Measurements from ENCODE around the gene TSPAN1. TPM values are rescaled to one million over a fixed set of nuclear protein-coding genes. Genes with fewer than 3 reads are reported as not detected.

TSPAN1 gene
- total RNA-seq, 1 experiment from 2014 or later, result 134 TPM

DNA sequence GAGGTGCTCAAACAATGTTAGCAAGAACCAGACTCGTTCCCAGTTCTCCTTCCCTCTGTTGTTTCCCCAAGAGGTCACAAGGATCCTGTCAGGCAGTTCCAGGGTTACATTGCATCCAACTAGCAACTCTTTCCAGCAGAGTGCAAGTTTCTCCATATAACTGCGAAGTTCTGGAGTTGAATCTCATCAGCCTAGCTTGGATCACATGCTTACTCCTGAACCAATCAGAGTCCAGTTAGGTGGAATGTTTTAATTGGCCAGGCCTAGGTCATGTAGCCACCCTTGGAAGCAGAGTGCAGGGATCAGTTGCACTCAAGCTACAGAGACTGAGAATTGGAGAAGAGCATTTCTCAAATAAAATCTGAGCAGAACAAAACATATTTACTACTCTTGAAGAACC lies 26.6 kb upstream of the TSPAN1 start:
- no TSS peak for BruUV-seq (replicated peaks)
- H4K20me1 ChIP-seq (ENCODE audit: insufficient read depth), result no peaks in the 10 kb centered on the region
- no peak overlapping the region for H3K4me3 ChIP-seq
- DNase-seq, result no peak
- H3K4me1 ChIP-seq (replicated peaks; ENCODE audit: insufficient read depth), result no peaks in the 10 kb centered on the region
- H3K4me2 ChIP-seq, result no peak overlapping the region
- H3K79me2 ChIP-seq (ENCODE audit: low read depth), result no peaks in the 10 kb centered on the region
- no peak overlapping the region for H3K27ac ChIP-seq
- CTCF ChIA-PET, result no interaction called here
- H3K36me3 ChIP-seq (ENCODE audit: low read depth), result no peaks in the 10 kb centered on the region
- TF ChIP-seq, protein P1, sequence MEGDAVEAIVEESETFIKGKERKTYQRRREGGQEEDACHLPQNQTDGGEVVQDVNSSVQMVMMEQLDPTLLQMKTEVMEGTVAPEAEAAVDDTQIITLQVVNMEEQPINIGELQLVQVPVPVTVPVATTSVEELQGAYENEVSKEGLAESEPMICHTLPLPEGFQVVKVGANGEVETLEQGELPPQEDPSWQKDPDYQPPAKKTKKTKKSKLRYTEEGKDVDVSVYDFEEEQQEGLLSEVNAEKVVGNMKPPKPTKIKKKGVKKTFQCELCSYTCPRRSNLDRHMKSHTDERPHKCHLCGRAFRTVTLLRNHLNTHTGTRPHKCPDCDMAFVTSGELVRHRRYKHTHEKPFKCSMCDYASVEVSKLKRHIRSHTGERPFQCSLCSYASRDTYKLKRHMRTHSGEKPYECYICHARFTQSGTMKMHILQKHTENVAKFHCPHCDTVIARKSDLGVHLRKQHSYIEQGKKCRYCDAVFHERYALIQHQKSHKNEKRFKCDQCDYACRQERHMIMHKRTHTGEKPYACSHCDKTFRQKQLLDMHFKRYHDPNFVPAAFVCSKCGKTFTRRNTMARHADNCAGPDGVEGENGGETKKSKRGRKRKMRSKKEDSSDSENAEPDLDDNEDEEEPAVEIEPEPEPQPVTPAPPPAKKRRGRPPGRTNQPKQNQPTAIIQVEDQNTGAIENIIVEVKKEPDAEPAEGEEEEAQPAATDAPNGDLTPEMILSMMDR (conservative IDR thresholded peaks at IDR 0.05), result no peak
- no peaks in the 10 kb centered on the region for H3K27me3 ChIP-seq (ENCODE audit: insufficient read depth, low read depth)
- H3F3A ChIP-seq (ENCODE audit: insufficient read depth, low read depth), result no peaks in the 10 kb centered on the region
- H2AFZ ChIP-seq, result no peak overlapping the region
- POLR2A ChIA-PET (ENCODE audit: unreplicated experiment), result interaction anchor here (0.9 kb wide), 1 partner anchor 11 kb away, joined by 3 read pairs; no protein-coding TSS in a partner anchor
- no peaks in the 10 kb centered on the region for H3K9me2 ChIP-seq (ENCODE audit: insufficient read depth)
- intact Hi-C loops (cut with micrococcal nuclease; ENCODE audit: unreplicated experiment), result no loop called here
- H3K9me3 ChIP-seq (ENCODE audit: insufficient read depth, low read depth), result no peaks in the 10 kb centered on the region

DNA sequence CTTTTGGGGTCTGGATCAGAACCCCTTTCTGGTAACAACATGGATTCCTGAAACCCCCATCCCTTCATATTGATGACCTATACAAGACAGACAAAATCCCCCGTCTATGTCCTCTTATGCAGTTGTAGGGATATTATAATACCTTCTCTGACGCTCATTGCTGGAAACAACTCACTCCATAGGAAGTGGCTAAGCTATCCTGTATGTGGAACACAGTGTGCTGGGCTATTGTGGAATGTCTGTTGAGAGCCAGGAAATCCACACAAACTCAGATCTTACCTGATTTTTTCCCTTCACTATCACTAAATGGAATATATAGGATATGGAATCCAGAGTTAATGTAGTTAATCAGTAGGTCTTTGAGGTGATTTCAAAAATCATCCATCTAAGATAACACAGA lies 24.8 kb upstream of the TSPAN1 start:
- no peaks in the 10 kb centered on the region for H3F3A ChIP-seq (ENCODE audit: insufficient read depth, low read depth)
- H3K4me1 ChIP-seq (replicated peaks; ENCODE audit: insufficient read depth), result peaks cover 3% of the 10 kb centered on the region; the same call in 1 of the 2 replicates
- DNase-seq, result no peak
- no peak overlapping the region for H3K4me3 ChIP-seq
- POLR2A ChIA-PET (ENCODE audit: unreplicated experiment), result no interaction called here
- H4K20me1 ChIP-seq (ENCODE audit: insufficient read depth), result no peaks in the 10 kb centered on the region
- CTCF ChIA-PET, result no interaction called here
- no peak overlapping the region for H3K27ac ChIP-seq
- intact Hi-C loops (cut with micrococcal nuclease; ENCODE audit: unreplicated experiment), result no loop called here
- no peaks in the 10 kb centered on the region for H3K79me2 ChIP-seq (ENCODE audit: low read depth)
- no peaks in the 10 kb centered on the region for H3K27me3 ChIP-seq (ENCODE audit: insufficient read depth, low read depth)
- no peaks in the 10 kb centered on the region for H3K36me3 ChIP-seq (ENCODE audit: low read depth)
- BruUV-seq (replicated peaks), result no TSS peak
- H3K4me2 ChIP-seq, result no peak overlapping the region
- no peaks in the 10 kb centered on the region for H3K9me3 ChIP-seq (ENCODE audit: insufficient read depth, low read depth)
- TF ChIP-seq EZH2 (IDR thresholded peaks at IDR 0.05; ENCODE audit: low read depth), result no peak
- TF ChIP-seq, protein P1 (conservative IDR thresholded peaks at IDR 0.05), result no peak
- H2AFZ ChIP-seq, result no peak overlapping the region
- no peaks in the 10 kb centered on the region for H3K9me2 ChIP-seq (ENCODE audit: insufficient read depth)

DNA sequence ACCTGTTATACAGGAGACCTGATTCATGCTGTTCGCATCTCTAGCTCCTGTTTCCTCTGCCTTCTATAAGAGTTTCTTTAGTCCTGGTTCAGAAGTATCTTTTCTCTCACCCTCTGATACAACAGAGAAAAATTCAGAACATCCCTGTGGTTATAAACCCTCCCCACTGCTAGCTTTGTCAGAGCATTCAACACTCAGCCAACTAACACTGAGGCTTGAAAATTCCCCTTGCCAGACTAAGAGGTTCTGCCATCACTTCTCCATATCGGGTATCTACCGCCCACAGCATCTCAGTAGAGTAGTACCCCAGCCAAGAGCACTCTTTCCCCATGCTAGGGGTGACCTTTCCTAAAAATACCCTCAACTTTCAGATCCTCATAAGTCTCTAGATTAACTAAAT lies 22.9 kb upstream of the TSPAN1 start:
- H3K27ac ChIP-seq, result no peak overlapping the region
- DNase-seq, result no peak
- TF ChIP-seq, protein P1 (conservative IDR thresholded peaks at IDR 0.05), result no peak
- TF ChIP-seq EZH2 (IDR thresholded peaks at IDR 0.05; ENCODE audit: low read depth), result no peak
- ChIA-PET CTCF (no interaction called here), POLR2A (ENCODE audit: unreplicated experiment) (no interaction called here)
- no peaks in the 10 kb centered on the region for H3K9me3 ChIP-seq (ENCODE audit: insufficient read depth, low read depth)
- no peaks in the 10 kb centered on the region for H3F3A ChIP-seq (ENCODE audit: insufficient read depth, low read depth)
- intact Hi-C loops (cut with micrococcal nuclease; ENCODE audit: unreplicated experiment), result no loop called here
- peaks cover 8% of the 10 kb centered on the region; the same call in 1 of the 2 replicates for H3K4me1 ChIP-seq (replicated peaks; ENCODE audit: insufficient read depth)
- no peak overlapping the region for H3K4me2 ChIP-seq
- H4K20me1 ChIP-seq (ENCODE audit: insufficient read depth), result no peaks in the 10 kb centered on the region
- no peak overlapping the region for H2AFZ ChIP-seq
- no peaks in the 10 kb centered on the region for H3K79me2 ChIP-seq (ENCODE audit: low read depth)
- H3K27me3 ChIP-seq (ENCODE audit: insufficient read depth, low read depth), result no peaks in the 10 kb centered on the region
- no peaks in the 10 kb centered on the region for H3K36me3 ChIP-seq (ENCODE audit: low read depth)
- no TSS peak for BruUV-seq (replicated peaks)
- H3K9me2 ChIP-seq (ENCODE audit: insufficient read depth), result no peaks in the 10 kb centered on the region
- H3K4me3 ChIP-seq, result no peak overlapping the region
